Activated effector memory CD4-positive, alpha-beta T cell treated with anti-CD3 and anti-CD28 coated beads, Interleukin-2, amount 50 U/mL, for 16 hours (primary cell): Measurements from ENCODE around the gene EN2.

Experiments
- DNase-seq: peaks from one replicate; pipeline ENCODE4 v3.0.0-alpha.2; 2020

The EN2 gene

GRCh38 chr7:155488483-155489127 lies 30.7 kb downstream of the EN2 start:
- DNase-seq: no peak

- no peak for DNase-seq
These were observed 31.4 kb downstream of the EN2 start for GRCh38 chr7:155489158-155489840.

DNA sequence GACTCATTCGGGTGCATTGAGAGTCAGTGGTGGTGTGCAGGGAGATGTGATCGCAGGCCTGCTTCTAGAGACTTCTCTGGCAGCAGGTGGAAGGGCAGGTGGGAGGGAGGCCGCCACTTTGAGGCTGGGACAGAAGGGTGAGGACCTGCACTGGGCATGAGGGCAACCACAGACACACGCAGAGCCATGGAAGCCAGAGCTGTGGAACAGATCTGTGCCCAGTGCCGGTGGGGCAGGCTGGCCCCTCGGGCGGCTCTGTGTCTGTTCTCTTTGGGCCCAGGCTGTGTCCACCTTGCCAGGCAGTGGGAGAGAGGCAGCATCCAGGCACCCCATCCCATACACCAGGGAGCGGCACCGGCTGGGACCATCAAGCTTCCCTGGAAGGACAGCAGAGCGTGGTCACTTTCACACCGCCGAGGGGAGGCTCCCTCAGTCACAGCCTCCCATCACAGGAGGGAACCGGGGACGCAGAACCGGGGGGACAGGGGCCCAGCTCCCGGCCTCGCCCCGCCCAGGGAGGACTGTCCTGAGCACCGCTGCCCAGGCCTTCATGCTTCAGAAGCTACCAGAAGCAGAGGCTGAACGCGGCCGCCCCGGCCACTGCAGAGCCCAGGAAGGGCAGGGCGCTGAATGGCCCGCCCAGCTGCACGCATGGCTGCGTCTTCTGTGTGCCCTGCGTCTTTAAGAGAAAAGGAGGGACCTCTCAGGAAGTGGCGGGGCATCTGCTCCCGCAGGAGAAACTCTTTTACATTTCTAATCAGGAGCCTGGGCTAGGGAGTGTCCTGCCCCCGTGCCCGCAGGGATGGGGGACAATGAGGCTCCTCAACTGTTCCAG lies 32.1 kb downstream of the EN2 start:
- DNase-seq: no peak

DNA sequence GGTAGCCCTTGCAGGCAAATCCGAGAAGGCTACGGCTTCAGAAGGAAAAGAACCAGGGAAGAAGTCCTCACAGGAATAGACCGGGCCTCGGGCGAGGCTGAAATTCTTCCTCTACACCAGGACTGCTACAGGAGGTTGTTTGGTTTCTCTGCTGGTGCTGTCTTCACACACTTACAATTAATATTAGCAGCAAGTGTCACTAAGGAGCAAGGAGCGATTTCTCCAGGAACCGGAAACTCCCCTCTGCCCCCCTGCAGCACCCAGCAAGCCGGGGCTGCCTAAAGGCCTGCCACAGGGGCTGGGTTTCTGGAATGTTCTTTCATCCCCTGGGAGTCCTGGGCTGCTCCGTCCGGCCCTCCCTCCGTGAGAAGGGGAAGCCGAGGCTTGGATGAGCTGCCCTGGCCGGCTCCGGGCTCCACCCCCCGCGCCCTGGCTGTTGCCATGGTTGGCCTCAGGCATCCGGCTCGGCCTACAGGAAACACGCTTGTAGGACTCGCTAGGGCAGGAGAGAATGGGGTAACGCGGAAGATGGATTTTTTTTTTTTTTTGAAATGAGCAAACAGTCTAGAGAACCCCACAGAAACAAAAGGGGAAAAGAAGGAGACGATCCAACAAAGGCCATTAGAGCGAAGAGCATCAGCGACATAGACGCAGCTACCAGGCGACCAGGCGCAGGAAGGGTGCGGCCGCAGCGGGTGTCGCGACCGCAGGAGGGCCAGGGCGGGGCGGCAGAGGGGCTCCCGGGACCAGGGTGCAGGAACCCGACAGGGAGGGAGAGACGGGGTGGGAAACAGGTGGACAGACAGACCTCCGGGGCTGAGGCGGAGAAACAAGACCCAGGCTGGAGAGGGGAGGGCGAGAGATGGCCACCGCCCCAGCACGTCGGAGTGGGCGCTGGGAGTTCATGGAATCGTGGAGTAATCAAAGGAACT lies 33.0 kb downstream of the EN2 start:
- no peak for DNase-seq

- no peak for DNase-seq
These were observed 33.9 kb downstream of the EN2 start for GRCh38 chr7:155491812-155492211.

GRCh38 chr7:155493744-155494538 lies 36.0 kb downstream of the EN2 start:
- no peak for DNase-seq

DNA sequence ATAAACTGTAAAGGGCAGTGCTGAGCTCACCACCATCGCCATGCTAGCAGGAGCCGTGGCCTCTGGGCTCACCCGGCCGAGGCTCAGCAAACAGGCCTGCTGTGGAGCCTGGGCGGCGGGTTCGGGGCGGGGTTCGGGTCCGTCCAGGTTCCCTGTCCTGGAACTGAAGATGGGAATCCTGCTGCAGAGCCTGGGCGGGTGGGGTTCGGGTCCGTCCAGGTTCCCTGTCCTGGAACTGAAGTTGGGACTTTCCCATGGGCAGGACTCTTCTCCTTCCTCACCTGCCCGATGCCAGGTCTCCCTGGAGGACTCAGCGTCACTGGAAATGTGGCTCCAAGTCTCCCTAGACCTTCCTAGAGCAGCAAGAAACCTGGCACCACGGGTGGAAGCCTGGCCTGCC lies 36.6 kb downstream of the EN2 start:
- no peak for DNase-seq

DNA sequence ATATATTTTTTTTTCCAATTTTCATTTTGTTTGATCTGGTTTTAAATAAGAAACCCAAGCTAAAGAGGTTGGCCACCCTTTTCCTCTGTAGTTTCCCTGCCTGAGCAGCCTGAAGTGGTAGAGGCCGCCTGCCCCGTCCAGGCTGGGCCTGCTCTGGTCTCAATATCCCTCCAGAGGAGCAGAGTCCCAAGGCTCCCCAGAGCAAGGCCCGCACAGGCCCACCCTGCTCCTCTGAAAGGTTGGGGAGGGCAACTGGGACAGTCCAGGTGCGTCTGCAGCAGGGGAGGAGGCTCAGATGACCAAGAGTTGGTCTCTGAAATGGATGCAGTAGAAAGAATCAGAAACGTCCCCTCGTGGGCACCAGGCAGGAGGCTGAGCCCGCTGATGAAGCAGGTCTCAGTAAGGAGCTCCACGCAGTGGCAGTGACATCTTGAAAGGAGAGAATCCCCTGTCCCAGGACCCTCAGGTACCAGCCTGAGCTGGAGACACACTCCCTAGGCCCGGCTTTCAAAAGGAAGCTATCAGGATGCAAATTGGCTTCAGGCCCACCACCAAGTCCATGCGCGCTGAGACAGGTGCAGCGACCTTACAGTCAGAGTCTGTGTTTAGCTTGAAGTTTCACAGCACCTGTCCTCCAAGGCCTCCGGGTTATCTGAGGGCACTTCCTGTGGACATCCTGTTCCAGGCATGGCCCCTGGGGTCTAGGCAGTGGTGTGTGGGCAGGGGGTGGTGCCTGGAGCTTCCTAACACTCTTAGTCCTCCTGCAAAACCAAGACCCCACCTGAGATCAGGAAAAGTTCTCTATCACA lies 37.7 kb downstream of the EN2 start:
- no peak for DNase-seq

GRCh38 chr7:155496267-155497005 lies 38.5 kb downstream of the EN2 start:
- no peak for DNase-seq

- DNase-seq: no peak
These were observed 39.4 kb downstream of the EN2 start for GRCh38 chr7:155497149-155497901.

DNA sequence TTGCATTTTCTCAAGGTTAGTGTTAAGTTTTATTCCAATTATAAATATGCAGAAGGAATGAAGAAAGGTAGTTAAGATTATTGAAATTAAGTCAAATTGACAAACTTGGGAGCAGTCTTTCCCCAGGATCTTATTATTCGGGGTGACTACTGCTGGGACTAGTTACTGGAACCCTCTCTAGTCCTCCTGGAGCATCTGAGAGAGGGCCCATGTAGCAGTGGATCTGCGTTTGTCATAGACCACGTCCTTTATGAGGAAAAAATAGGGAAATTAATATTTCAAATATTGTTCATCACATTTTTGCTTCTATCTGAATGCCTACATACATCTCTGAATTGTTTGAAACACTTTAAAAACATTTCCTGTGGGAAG lies 47.5 kb downstream of the EN2 start:
- no peak for DNase-seq

GRCh38 chr7:155506854-155507337 lies 49.0 kb downstream of the EN2 start:
- DNase-seq: no peak

DNA sequence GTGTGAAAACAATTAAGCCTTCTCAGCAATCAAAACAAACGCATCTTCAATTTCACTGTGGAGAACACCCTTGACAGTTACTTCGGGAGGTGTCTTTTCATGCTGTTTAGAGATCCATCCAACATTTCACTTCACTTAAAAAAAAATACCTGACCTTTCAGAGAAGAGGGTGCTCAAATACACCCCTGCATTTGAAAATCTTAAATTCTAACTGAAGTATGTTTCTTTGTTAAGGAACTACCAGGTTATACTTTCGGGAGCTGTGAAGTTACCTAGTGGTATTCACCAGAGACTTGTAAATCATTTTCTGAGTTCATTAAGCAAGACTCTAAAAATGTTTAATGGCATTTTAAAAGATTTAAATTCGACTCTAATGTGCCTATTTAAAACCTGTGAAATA lies 49.6 kb downstream of the EN2 start:
- DNase-seq: no peak

DNA sequence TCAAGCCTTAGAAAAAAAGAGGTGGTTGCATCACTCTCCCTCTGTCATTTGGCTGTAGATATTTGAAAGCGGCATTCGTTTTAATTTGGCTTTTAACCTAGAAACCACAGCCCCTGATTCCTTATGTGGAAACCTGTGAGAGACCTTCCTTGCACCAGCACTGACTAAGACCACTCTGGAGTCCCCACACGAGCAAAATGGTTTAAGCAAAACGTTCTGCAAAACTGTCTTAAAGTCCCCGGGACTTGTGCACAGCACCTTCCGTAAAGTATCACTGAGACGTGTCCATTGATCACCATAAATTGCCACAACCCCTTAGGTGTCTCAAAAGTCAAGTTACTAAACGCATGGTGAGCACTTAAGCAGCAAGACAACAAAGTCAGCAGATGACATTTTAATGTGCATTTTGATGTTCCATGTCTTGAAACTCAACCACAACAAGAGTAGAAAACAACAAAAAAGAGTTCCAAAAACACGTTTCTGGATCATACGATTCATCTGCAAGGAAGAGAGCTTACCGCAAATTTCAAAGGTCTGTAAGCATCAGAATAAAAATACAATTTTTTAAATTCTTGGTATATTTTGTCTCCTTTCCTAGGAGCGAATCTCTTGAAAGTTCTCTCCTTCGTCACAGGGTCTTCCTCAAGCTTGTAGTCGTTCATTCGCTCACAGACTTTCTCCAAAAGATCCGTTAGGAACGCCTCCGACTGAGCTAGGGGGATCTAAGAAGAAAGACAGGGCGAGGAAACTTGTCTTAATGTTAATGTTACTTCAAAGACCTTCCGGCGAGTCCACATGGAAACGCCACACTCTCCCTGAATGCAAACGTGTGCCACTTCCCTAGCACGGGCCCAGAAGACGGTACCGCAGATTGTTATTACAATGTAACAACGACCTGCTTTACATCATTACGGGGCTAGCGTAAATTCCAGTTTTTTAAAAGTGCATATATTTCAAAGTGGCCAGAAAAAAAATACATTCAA lies 50.7 kb downstream of the EN2 start:
- no peak for DNase-seq

- no peak for DNase-seq
These were observed 51.4 kb downstream of the EN2 start for GRCh38 chr7:155509359-155509724.

GRCh38 chr7:155509725-155510551 lies 52.0 kb downstream of the EN2 start:
- peak; percentile 30 for DNase-seq

GRCh38 chr7:155510975-155511701 lies 53.2 kb downstream of the EN2 start:
- no peak for DNase-seq
